Fibroblast of peridontal ligament (primary cell): ENCODE data around the gene NQO2.
"Not testable (repeated sequence)": the region's sequence is repeated elsewhere in the genome, so short reads cannot be mapped to it uniquely, and the experiment has no call there.

Experiments used
- DNase-seq: peaks from one replicate; pipeline ENCODE4 v3.0.0-alpha.2; 2010; ENCODE audit errors: extremely low read depth

NQO2 gene

DNA sequence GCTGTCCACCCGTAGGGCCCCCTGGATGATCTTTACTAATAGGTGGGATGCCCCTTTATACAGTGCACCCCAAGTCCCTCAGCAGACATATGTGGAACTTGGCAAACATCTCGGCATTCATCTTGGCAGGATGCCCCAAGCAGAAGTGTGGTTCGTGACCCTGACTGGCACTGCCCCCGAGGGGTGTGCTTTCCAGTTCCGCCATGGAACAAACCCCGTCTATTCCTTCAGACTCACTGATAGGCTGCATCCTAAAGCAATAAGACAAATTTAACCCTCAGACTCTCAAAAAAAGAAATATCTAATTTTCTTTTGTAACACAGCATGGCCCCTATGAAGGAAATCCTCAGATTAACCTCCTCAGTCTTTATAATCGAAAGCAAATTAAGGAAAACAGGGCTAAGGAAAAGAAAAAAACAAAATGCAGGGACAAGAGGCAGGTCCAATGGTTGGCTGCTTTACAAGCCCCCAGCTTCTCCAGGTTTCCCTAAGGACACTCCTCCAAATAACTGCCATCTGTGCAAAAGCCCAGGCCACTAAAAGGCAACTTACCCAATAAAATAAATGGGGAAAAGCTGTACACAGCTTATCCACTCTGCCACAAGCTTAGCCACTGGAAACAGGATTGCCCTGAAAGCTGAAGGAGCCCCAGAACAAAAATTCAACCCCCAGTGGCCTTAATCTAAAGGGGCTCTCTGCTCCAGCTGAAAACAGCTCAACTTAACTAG is 38.1 kb downstream of the NQO2 start:
- DNase-seq, result no peak

DNA sequence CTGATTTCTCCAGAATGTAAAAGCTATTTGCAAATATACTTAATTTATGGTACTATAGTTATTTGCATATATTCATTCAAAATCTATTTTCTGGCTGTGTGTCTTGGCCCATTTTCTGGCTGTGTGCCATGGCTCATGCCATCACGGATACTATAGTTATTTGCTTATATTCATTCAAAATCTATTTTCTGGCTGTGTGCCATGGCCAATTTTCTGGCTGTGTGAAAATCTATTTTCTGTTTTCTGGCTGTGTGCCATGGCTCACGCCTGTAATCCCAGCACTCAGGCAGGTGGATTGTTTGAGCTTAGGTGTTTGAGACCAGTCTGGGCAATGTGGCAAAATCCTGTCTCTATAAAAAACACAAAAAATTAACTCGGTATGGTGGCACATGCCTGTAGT is 39.7 kb downstream of the NQO2 start:
- no peak for DNase-seq

DNA sequence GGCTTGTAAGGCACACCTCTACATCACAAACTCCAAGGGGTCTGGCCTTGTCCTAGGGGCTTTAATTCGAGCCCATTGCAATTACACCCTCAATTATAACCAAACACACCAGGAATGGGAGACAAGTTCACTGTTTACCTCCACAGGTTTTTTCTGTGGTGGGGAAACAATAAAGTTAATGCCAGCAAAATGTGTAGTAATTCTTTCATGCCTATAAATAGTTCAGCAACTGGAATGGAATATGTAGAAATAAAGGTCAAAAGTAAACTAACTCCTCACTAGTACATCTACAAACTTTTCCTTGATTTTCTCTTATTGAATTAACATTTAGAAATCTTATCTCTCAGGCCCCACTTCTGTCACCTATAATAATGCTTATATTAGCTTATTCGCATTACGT is 41.5 kb downstream of the NQO2 start:
- DNase-seq, result no peak

GRCh38 chr6:3041606-3042005 is 41.9 kb downstream of the NQO2 start:
- no peak for DNase-seq

- DNase-seq, result no peak
These were observed 45.7 kb downstream of the NQO2 start for GRCh38 chr6:3045369-3045768.

DNA sequence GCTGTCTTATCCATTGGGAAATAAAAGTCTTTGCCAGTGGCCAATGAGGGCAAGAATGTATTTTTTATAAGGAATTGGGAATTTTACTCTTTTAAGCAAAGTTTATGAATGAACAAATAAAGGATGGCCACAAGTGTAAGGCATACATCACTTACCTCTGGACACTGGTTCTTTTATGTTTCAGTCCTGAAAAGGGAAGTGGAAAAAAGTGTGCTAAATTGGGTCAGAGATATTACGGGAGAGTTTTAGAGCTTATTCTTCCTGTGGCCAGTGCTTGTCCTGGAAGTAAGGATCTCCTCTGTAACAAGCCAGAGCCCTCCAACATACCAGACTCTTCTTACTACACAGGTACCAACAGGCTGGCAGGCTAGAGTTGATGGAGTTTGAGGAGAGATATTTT is 46.1 kb downstream of the NQO2 start:
- DNase-seq, result no peak

GRCh38 chr6:3046295-3046694 is 46.6 kb downstream of the NQO2 start:
- DNase-seq, result no peak

DNA sequence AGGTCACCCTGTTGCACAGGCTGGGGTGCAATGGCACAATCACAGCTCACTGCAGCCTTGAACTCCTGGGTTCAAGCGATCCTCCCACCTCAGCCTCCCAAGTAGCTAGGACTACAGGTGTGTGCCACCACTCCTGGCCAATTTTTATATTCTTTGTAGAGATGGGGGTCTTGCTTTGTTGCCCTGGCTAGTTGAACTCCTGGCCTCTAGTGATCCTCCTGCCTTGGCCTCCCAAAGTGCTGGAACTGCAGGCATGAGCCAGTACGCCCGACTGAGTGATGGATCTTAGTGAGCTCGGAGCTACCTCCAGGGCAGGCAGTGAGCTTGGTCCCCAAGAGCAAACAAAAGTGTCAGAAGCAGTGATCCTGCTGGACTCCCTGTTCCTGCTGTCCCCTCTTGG is 48.3 kb downstream of the NQO2 start:
- not testable (repeated sequence) for DNase-seq

GRCh38 chr6:3052481-3053230 is 53.0 kb downstream of the NQO2 start:
- DNase-seq, result no peak

GRCh38 chr6:3053231-3053508 is 53.5 kb downstream of the NQO2 start:
- no peak for DNase-seq

- DNase-seq, result peak; percentile 43
These were observed 54.8 kb downstream of the NQO2 start for GRCh38 chr6:3054229-3055157.

DNA sequence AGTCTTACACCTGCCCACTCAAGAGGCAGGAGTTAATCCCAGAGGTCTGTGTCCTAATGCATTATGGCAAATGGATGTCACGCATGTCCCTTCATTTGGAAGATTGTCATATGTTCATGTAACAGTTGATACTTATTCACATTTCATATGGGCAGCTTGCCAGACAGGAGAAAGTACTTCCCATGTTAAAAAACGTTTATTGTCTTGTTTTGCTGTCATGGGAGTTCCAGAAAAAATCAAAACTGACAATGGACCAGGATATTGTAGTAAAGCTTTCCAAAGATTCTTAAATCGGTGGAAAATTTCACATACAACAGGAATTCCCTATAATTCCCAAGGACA is 55.4 kb downstream of the NQO2 start:
- DNase-seq, result not testable (repeated sequence)

- no peak for DNase-seq
These were observed 57.5 kb downstream of the NQO2 start for GRCh38 chr6:3057063-3057770.

GRCh38 chr6:3058957-3059356 is 59.3 kb downstream of the NQO2 start:
- no peak for DNase-seq

GRCh38 chr6:3060092-3060491 is 60.4 kb downstream of the NQO2 start:
- DNase-seq, result not testable (repeated sequence)

GRCh38 chr6:3061501-3061941 is 61.8 kb downstream of the NQO2 start:
- DNase-seq, result peak; percentile 36

GRCh38 chr6:3063340-3063732 is 63.6 kb downstream of the NQO2 start:
- not testable (repeated sequence) for DNase-seq

- peak; percentile 92 for DNase-seq
These were observed 64.3 kb downstream of the NQO2 start for GRCh38 chr6:3063733-3064700.

GRCh38 chr6:3068329-3069214 is 68.9 kb downstream of the NQO2 start, which contains the start of gene RIPK1:
Gene RIPK1, plus strand, starts transcription at chr6:3068494. Its CDS starts 8,330 bp downstream, at chr6:3076824.
- DNase-seq, result peak; percentile 78
